ENCODE measurements around the gene SETD9. TPM values are rescaled to one million over a fixed set of nuclear protein-coding genes. Genes with fewer than 3 reads are reported as not detected.

SETD9 gene
- total and polyA plus RNA-seq, 2 experiments from 2014 or later = 13.1 to 19.2 TPM

DNA sequence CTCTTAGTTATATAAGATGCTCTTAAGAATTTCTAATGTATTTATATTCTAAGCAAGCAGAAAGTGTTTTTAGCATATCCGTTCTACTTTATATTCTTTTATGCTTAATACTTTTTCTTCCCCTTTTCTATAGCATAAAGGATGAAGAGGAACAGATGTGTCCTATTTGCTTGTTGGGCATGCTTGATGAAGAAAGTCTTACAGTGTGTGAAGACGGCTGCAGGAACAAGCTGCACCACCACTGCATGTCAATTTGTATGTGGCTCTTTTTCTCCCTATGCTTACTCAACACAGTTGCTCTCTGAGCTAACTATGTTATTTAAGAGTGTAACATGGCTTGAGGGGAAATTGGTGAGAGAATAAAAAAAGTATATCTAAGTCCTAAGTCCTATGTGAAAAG lies 37.6 kb upstream of the SETD9 start:
- H3K9me3 Mint-ChIP-seq = no peaks in the 10 kb centered on the region
- Histone ChIP-seq H3K4me1 (ENCODE audit: insufficient read depth) (no peaks in the 10 kb centered on the region), H3K4me3 (no peak overlapping the region), H4K20me1 (replicated peaks; ENCODE audit: insufficient read depth) (no peaks in the 10 kb centered on the region), H3K79me2 (replicated peaks; ENCODE audit: insufficient read depth) (no peaks in the 10 kb centered on the region), H2AFZ (no peak overlapping the region), H3K27me3 (ENCODE audit: insufficient read depth) (no peaks in the 10 kb centered on the region), H3K36me3 (ENCODE audit: insufficient read depth) (0 out of 2 replicates have a peak, but pooled peaks cover 3% of the 10 kb centered on the region), H3F3A (replicated peaks; ENCODE audit: low read depth) (no peaks in the 10 kb centered on the region), H3K9me2 (ENCODE audit: insufficient read depth) (no peaks in the 10 kb centered on the region), H3K4me2 (no peak overlapping the region), H3K27ac (ENCODE audit: low read depth) (no peak overlapping the region)
- no peak overlapping the region for H3K4me3 Mint-ChIP-seq
- H3K36me3 Mint-ChIP-seq (ENCODE audit: low read depth) = peaks cover 15% of the 10 kb centered on the region; the same call in 2 of the 3 replicates
- ATAC-seq = no peak
- no peak overlapping the region for H3K27ac Mint-ChIP-seq
- H3K27me3 Mint-ChIP-seq (ENCODE audit: insufficient read depth, low read depth, poor library complexity) = no peaks in the 10 kb centered on the region
- DNase-seq (ENCODE audit: low spot score) = no peak
- TF ChIP-seq POLR2AphosphoS5 (IDR thresholded peaks at IDR 0.05; ENCODE audit: low read depth) (no peak), ETS1 (IDR thresholded peaks at IDR 0.05) (no peak), STAT1 (IDR thresholded peaks at IDR 0.05; ENCODE audit: unreplicated experiment) (no peak), ZNF462 (CRISPR knock-in tag; IDR thresholded peaks at IDR 0.05) (no peak), CTCF (conservative IDR thresholded peaks at IDR 0.05; ENCODE audit: low read depth in 2 of 2) (no peak), ZNF331 (CRISPR knock-in tag; IDR thresholded peaks at IDR 0.05; ENCODE audit: low read depth) (no peak), JUNB (IDR thresholded peaks at IDR 0.05; ENCODE audit: unreplicated experiment) (no peak), CREB1 (CRISPR knock-in tag; IDR thresholded peaks at IDR 0.05; ENCODE audit: low read depth) (no peak), ZNF114 (CRISPR knock-in tag; IDR thresholded peaks at IDR 0.05) (no peak), EZH2 (IDR thresholded peaks at IDR 0.05; ENCODE audit: low read depth, unreplicated experiment) (no peak), NANOG (IDR thresholded peaks at IDR 0.05; ENCODE audit: borderline replicate concordance) (no peak)
- TF ChIP-seq, protein P1, sequence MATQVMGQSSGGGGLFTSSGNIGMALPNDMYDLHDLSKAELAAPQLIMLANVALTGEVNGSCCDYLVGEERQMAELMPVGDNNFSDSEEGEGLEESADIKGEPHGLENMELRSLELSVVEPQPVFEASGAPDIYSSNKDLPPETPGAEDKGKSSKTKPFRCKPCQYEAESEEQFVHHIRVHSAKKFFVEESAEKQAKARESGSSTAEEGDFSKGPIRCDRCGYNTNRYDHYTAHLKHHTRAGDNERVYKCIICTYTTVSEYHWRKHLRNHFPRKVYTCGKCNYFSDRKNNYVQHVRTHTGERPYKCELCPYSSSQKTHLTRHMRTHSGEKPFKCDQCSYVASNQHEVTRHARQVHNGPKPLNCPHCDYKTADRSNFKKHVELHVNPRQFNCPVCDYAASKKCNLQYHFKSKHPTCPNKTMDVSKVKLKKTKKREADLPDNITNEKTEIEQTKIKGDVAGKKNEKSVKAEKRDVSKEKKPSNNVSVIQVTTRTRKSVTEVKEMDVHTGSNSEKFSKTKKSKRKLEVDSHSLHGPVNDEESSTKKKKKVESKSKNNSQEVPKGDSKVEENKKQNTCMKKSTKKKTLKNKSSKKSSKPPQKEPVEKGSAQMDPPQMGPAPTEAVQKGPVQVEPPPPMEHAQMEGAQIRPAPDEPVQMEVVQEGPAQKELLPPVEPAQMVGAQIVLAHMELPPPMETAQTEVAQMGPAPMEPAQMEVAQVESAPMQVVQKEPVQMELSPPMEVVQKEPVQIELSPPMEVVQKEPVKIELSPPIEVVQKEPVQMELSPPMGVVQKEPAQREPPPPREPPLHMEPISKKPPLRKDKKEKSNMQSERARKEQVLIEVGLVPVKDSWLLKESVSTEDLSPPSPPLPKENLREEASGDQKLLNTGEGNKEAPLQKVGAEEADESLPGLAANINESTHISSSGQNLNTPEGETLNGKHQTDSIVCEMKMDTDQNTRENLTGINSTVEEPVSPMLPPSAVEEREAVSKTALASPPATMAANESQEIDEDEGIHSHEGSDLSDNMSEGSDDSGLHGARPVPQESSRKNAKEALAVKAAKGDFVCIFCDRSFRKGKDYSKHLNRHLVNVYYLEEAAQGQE (IDR thresholded peaks at IDR 0.05; ENCODE audit: unreplicated experiment) = no peak
- no peaks in the 10 kb centered on the region for H3K4me1 Mint-ChIP-seq

Measured in GM23338 (cell line).